LNCAP (cell line): ENCODE data around the gene CPA5.

Source experiments
- CTCF ChIP-seq: fragments of 450-650 bp; IDR thresholded peaks from 2 replicates; pipeline ENCODE4 v1.5.1; 2017; ENCODE audit warnings: mild to moderate bottlenecking

The CPA5 gene

GRCh38 chr7:130322615-130323014 lies 22.0 kb upstream of the CPA5 start:
- TF ChIP-seq CTCF: no peak

- no peak for TF ChIP-seq CTCF
Measured at GRCh38 chr7:130324306-130324943, 20.2 kb upstream of the CPA5 start.

- TF ChIP-seq CTCF: no peak
Measured at GRCh38 chr7:130329681-130330080, 14.9 kb upstream of the CPA5 start.

GRCh38 chr7:130332259-130333053 lies 12.2 kb upstream of the CPA5 start:
- no peak for TF ChIP-seq CTCF

- TF ChIP-seq CTCF: no peak
Measured at GRCh38 chr7:130333832-130334231, 10.8 kb upstream of the CPA5 start.

- no peak for TF ChIP-seq CTCF
Measured at GRCh38 chr7:130334274-130334673, 10.3 kb upstream of the CPA5 start.

- no peak for TF ChIP-seq CTCF
Measured at GRCh38 chr7:130337410-130337971, 7.1 kb upstream of the CPA5 start.
